ENCODE data around the gene HMCES. TPM values are rescaled to one million over a fixed set of nuclear protein-coding genes. Genes with fewer than 3 reads are reported as not detected.

The HMCES gene
- total RNA-seq, 1 donor from 2014 or later = 36.4 TPM

- TF ChIP-seq, protein P1, sequence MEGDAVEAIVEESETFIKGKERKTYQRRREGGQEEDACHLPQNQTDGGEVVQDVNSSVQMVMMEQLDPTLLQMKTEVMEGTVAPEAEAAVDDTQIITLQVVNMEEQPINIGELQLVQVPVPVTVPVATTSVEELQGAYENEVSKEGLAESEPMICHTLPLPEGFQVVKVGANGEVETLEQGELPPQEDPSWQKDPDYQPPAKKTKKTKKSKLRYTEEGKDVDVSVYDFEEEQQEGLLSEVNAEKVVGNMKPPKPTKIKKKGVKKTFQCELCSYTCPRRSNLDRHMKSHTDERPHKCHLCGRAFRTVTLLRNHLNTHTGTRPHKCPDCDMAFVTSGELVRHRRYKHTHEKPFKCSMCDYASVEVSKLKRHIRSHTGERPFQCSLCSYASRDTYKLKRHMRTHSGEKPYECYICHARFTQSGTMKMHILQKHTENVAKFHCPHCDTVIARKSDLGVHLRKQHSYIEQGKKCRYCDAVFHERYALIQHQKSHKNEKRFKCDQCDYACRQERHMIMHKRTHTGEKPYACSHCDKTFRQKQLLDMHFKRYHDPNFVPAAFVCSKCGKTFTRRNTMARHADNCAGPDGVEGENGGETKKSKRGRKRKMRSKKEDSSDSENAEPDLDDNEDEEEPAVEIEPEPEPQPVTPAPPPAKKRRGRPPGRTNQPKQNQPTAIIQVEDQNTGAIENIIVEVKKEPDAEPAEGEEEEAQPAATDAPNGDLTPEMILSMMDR (IDR thresholded peaks at IDR 0.05; ENCODE audit: unreplicated experiment) = no peak
- H3K36me3 Mint-ChIP-seq (ENCODE audit: low read depth, unreplicated experiment) = peaks cover 14% of the 10 kb centered on the region
- no peaks in the 10 kb centered on the region for H3K9me3 Mint-ChIP-seq (ENCODE audit: unreplicated experiment)
- peak overlapping the region; percentile 18 for H3K27ac Mint-ChIP-seq (ENCODE audit: unreplicated experiment)
- peaks cover 6% of the 10 kb centered on the region for H3K4me1 Mint-ChIP-seq (ENCODE audit: unreplicated experiment)
- peaks cover 10% of the 10 kb centered on the region for H3K27me3 Mint-ChIP-seq (ENCODE audit: unreplicated experiment)
- no peak for DNase-seq (ENCODE audit: low spot score)
- peak overlapping the region; percentile 65 for H3K4me3 Mint-ChIP-seq (ENCODE audit: unreplicated experiment)
Measured at GRCh38 chr3:129310111-129311011, 31.7 kb downstream of the HMCES start.

- Mint-ChIP-seq H3K36me3 (ENCODE audit: low read depth, unreplicated experiment) (peaks cover 14% of the 10 kb centered on the region), H3K27me3 (ENCODE audit: unreplicated experiment) (peaks cover 12% of the 10 kb centered on the region), H3K4me3 (ENCODE audit: unreplicated experiment) (peak overlapping the region; percentile 65), H3K4me1 (ENCODE audit: unreplicated experiment) (peaks cover 5% of the 10 kb centered on the region), H3K9me3 (ENCODE audit: unreplicated experiment) (no peaks in the 10 kb centered on the region), H3K27ac (ENCODE audit: unreplicated experiment) (peak overlapping the region; percentile 18)
- no peak for DNase-seq (ENCODE audit: low spot score)
- TF ChIP-seq, protein P1 (IDR thresholded peaks at IDR 0.05; ENCODE audit: unreplicated experiment) = no peak
Measured at GRCh38 chr3:129311054-129311902, 32.6 kb downstream of the HMCES start.

GRCh38 chr3:129312021-129312639, 33.5 kb downstream of the HMCES start:
- TF ChIP-seq, protein P1 (IDR thresholded peaks at IDR 0.05; ENCODE audit: unreplicated experiment) = no peak
- Mint-ChIP-seq H3K4me3 (ENCODE audit: unreplicated experiment) (peak overlapping the region; percentile 52), H3K27ac (ENCODE audit: unreplicated experiment) (peak overlapping the region; percentile 17), H3K27me3 (ENCODE audit: unreplicated experiment) (peaks cover 12% of the 10 kb centered on the region), H3K9me3 (ENCODE audit: unreplicated experiment) (no peaks in the 10 kb centered on the region), H3K4me1 (ENCODE audit: unreplicated experiment) (peaks cover 5% of the 10 kb centered on the region), H3K36me3 (ENCODE audit: low read depth, unreplicated experiment) (peaks cover 14% of the 10 kb centered on the region)
- DNase-seq (ENCODE audit: low spot score) = no peak

DNA sequence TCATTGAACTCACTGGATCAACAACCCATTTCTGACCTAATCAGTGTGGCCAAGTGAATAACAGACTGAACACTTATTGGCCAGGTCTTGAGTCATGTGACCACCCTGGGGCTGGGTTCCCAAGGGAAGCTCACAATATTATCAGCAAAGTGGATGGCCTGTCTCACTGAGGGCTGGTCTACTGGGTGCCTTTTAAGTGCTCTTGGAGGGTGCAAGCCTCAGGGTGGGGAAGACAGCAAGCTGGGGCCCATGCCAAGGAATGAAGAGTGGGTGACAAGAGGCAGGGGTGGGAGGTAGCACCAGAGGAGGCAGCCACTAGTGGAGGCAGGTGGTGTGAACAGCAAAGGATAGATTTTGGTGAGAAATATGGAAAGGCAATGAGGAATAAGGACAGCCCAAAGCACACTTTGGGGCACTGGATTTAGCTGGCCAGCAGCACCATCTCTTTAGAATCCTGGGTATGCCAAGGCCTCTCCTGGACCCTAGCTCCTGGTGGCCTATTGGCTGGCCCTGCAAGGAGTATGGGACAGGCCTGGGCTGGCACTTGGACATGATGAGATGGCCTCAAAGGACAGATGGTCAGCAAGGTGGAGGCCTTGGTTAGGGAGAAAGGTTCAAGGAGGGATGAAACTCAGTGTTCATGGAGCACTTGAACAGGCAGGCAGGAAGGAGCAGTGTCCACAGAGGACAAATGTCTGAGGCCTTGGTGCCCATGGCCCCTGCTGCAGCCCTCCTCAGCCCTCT, 34.2 kb downstream of the HMCES start:
- Mint-ChIP-seq H3K36me3 (ENCODE audit: low read depth, unreplicated experiment) (peaks cover 14% of the 10 kb centered on the region), H3K4me3 (ENCODE audit: unreplicated experiment) (peak overlapping the region; percentile 52), H3K27ac (ENCODE audit: unreplicated experiment) (peak overlapping the region; percentile 75), H3K27me3 (ENCODE audit: unreplicated experiment) (peaks cover 16% of the 10 kb centered on the region), H3K4me1 (ENCODE audit: unreplicated experiment) (peaks cover 5% of the 10 kb centered on the region), H3K9me3 (ENCODE audit: unreplicated experiment) (no peaks in the 10 kb centered on the region)
- TF ChIP-seq, protein P1 (IDR thresholded peaks at IDR 0.05; ENCODE audit: unreplicated experiment) = no peak
- DNase-seq (ENCODE audit: low spot score) = no peak
